Mucosa of gallbladder (tissue), 1 donor: Measurements from ENCODE around the gene MNX1. TPM values are rescaled to one million over a fixed set of nuclear protein-coding genes. Genes with fewer than 3 reads are reported as not detected.
A peak's percentile ranks its signal among the peaks of the same experiment; 100 is the strongest.

ENCODE experiments used
- DNase-seq: peaks from one replicate; pipeline ENCODE4 v3.0.0-alpha.2; 2020; ENCODE audit warnings: low spot score
- total RNA-seq: library from RNA; stranded (reverse); gene quantifications from one replicate; pipeline ENCODE4 v1.2.1, GENCODE V29; 2021
- donor health status: DM: no; HTN: no; CAD: no.

Gene MNX1
- total RNA-seq, 1 donor from 2014 or later = 15.4 TPM

DNA sequence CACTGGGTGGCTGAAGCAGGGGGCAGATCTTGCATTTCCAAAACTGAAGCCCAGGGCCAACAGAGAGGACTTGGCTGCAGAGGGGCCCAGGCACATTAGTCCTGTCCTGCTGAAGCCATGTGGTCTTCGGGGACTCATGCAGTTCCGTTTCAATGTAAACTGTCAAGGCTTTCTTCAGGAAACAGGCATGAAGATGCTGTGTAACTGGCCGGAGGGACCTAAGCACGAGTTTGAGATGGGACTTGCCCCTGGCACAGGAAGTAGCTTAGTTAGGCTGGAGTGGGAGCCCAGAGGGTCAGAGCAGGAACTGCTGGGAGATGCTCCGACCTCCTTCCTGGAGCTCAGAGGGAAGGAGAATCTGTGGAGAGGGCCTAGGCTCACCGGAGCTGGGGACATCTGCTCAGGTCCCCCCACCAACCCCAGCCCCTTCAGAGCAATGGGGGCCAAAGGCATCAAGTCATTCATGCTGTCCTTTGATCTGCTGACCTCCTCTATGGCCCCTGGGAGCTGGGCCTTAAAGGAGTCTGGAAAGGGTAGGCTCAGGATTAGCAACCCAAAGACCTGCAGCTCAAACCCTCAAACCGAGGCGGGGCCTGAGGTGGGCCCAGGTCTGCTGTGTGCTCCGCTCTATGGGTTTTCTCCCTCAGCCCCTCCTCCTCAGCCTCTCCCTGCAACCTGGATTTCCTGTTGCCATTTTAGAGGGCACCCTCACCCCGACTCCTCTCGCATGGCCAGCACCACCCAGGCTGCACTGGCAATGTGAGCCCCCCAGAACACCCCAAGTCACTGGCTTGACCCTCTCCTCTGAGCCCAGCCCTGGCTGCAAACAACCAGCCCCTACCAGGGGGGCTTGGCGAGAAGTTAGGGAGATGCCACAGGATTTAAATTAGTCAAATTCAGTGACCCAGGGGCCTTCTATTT lies 4.4 kb upstream of the MNX1 start:
- DNase-seq = no peak

DNA sequence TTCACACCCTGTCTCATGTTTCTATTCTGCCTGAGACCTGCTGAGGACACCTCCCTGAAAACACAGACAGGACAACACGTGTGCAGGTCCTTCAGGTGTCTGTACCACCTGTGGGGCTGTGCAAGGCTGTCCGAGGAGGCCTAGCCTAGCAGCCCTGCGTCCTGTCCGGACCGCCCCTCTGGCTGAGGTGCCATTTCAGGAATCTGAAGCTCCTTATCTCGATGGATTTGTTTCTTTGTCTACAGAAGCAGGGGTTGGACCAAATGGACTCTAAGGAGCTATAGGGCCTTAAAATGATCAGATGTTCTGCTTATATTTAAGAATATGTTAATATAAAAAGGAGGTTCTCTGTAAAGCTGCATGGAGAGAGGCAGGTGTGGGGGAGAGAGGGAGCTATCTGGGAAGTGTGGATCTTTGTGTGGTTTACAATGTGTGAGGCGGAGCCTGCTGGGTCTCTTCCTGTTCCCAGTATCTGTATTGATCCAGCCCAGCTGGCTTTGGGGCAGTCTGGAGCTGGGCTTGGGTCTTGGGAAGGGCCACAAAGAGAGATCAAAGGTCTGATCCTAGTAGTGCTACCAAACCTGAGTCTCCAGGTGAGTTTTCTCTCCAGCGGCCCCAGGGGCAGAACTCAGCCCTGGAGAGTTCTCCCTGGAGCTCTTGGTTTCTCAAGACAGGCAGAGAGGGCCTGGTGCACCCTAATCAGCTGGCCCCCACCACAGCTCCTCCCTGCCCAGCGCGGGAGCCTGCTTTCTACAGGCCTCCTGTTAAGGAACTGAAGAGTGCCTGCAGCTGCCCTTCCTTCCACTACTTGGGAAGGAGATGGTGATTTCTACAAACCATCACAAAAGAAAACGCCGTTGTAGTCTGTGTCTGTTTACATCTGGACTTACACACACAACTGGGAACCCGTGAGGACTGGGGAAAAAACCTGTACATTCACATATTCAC lies 3.4 kb upstream of the MNX1 start:
- DNase-seq = no peak

DNA sequence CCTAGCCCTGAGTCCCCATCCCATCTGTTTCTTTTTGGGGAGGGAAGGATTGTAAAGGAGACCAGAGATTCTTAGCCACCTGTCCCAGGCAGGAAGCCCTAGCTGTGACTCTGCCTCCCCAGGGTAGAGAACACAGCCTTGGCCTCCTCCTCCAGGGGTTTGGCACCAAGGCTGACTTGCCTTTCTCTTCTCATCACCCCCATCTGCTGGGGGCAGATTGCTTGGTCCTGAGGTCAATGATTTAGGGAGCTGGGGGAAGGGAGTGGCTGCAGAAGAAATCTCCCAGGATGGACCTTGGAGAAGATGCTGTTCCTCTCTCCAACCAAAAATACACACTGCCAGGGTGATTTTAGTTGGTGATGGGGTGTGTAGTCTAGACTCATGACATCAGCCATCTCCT lies 2.6 kb upstream of the MNX1 start:
- no peak for DNase-seq

DNA sequence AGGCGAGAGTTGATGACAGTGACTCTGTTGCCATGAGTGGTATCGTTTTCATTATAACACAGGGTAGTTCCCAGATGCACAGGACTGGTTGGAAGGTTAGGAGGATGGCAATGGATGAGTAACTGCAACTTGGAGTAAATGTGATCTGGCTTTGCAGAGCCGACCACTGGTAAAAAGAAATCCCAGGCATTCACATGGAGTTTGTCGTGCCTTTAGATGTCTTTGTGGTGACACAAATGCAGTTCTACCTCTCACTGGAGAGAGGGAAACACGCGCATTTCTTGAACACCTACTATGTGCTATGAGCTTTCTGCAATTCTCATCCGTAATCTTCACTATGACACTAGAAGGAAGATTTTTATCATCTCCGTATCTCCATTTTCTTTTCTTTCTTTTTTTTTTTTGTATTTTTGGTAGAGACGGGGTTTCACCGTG lies 1.7 kb upstream of the MNX1 start:
- no peak for DNase-seq

DNA sequence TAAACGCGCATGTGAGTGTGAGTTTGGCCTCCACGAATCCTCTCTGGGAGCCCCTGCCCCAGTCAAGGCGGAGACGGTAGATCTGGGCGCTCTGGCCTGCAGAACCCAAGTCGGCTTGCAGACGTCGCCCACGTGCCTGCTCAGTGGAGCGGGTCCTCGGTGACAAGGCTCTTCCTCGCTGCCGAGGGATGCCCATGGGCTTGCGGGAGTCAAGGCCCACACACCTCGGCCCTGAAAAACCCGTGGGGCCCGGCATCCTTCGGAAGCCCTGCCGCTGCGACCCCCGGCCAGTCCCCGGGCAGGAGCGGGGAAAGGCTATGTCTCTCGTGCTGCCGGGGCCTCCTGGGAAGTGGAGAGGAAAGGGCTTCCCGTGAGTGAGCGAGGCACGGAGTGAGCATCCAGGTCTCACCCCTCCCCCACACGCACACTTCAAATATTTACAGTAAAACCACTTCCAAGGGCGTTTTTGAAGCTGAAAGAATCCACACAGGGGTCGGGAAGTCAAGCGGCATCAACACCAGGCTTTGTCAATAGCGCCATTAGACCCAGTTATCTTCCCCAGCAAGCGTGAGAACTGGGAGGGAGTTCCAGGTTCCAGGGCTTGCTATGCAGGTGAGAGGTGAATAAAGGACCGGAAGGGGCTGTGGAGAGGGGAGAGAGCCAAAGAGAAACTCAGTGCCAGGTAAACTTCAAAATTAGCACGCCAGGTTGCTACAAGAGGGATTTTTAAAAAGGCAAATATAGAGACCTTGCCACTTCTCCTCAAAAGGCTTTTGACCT lies 1.1 kb upstream of the MNX1 start:
- DNase-seq = no peak

DNA sequence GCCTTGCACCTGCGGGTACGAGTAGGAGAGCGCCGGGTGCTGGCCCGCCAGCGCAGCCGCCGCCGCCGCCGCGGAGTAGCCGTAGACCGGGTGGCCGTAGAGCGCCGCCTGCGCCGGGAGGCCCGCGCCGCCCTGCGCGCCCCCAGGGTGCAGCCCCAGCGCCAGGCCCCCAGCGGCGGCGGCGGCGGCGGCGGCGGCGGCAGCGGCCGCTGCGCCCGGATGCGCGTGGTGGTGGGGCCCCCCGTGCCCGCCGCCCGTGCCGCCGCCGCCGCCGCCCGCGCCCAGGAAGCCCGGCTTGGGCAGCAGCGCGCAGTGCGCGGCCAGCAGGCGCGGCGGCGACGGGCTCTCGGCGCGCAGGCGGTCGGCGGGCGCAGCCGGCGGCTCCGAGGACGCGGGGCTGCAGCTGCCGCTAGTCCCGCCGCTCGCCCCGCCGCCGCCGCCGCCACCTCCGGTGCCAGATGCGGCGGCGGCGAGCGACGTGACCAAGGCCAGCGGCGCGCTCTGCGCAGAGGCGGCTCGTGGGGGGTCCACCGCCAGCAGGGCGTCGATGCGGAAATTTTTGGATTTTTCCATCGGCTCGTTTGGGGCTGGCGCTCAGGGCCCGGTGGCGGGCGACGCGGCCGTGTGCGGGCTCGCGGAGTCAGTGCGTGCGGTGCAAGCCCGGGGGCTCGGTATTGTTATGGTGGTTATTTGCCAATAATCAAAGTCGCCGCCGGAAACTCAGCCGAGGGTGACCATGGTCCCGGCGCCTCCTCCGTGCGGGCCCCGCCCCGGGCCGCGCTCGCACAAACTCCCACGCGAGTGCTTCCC lies 480 bp downstream of the MNX1 start:
- no peak for DNase-seq

DNA sequence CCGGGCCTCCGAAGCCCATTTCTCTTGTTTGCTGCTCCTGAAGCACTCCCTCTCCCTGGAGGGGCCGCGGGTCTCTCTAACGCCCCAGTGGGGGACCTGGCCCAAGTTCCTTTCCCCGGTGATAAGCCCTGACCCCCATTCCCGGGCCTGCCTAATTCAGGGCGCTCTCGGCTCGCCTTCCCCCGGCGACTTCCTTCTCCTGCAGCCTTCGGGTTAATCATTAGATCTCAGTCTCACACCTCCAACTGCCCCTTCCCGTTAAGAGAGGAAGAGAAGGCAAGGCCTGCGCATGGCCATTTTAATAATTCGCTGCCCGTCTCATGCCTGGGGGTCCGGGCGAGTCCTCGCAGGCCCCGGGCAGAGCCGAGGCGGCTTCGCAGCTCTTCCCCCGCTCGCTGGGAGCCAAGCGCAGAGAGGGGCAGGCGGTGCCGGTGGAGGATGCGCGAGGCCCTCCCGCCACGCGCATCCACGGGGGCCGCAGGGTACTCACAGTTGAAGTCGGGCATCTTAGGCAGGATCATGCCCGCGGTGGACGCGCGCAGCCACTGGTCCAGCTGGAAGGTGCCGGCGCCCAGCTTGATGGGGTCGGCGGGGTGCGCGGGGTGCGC lies 1.2 kb downstream of the MNX1 start:
- peak; percentile 44 for DNase-seq

DNA sequence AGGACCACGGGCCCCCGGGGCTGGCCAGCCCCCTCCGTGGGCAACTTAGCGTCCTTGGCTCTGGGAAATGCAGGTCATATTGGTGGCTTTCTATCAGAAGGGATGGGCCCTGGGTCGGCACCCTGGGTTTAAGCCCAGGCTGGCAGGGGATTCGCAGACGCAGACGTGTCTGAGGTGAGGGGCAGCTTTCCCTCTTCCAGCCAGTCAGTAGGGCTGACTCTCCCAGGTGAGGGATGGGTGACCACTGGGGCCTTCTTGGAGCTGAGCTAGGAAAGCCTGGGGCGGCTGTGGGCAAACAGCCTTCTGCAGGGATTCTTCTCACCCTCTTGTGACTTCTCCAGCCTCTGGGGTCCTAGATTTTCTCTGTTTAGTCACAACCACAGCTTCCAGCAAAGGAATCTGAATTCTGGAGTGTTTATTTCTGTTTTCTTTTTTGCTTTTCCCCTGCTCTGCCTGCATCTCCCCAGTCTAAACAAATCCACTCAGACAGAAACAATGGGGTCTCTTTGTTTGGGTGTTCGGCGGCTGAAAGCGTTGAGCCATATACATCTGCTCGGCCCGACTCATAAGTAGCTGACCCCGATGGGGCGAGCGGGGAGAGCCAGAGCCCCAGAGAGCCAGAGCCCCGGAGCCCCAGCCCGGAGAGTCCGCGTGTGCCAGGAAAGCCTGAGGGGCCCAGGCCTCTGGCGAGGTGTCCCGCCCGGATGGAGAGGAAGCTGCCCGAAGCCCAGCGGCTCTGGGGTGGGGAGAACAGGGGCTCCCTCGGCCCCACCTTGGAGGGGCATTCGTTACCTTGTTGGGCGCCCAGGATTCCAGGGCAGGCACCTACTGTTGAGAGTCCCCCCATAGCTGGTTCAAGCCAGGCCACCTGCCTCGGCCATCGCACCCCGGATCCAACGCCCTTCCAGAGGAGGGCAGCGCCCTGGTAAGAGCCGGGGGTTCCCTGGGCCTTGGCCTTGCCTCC lies 2.0 kb downstream of the MNX1 start:
- DNase-seq = no peak

DNA sequence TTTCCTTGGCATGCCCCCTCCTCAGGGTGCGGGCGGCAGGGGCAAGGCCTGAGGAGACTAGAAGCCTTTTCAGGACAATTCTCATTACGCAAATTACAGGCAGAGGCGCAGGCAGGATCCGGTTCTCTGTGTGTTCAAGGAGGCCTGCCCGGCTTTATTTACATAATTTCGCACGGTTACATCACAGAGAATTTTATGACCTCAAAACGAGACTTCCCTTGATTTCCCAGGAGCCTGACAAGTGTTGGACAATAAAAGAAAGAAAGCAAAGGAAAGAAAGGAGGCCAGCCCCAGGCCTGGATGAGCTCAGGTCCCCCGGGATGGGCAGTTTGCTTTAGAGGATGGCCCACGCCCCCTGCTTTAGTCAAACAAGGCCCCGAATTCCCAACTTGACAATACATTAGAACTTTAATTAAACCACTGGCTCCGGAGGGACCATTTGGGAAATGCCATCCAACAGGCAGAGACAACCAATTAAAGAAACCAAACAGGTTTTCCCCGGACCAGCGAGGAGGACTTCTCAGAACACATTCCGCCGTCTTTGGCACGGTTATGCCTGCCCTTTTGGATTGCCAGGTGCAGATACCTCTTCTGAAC lies 2.9 kb downstream of the MNX1 start:
- DNase-seq = no peak

DNA sequence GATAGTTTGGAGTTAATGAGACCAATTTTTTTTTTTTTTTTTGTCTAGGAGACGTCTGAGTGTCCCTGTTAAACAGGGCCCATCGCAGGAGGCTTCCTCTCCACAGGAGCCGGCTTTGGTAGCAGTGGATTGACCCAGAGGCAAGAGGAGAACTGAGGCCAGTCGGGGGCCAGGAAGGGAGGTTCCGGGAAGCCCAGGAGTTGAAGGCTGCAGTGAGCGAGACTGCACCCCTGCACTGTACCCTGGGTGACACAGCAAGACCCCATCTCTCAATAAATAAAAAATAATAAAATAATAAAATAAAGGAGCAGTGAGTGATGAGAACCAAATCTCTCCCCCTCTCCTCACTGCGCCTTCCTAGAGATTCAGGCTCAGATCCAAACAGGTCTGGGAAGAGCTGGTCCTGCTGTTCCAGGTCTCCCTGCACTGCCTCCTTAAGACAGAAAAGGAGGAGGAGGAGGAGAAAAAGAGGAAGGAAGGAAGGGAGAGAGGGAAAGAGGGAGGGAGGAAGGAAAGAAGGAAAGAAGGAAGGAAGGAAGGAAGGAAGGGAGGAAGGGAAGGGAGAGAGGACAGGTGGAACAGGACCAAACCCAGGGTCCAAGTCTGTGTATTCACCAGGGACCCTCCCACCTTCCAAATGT lies 3.5 kb downstream of the MNX1 start:
- no peak for DNase-seq

DNA sequence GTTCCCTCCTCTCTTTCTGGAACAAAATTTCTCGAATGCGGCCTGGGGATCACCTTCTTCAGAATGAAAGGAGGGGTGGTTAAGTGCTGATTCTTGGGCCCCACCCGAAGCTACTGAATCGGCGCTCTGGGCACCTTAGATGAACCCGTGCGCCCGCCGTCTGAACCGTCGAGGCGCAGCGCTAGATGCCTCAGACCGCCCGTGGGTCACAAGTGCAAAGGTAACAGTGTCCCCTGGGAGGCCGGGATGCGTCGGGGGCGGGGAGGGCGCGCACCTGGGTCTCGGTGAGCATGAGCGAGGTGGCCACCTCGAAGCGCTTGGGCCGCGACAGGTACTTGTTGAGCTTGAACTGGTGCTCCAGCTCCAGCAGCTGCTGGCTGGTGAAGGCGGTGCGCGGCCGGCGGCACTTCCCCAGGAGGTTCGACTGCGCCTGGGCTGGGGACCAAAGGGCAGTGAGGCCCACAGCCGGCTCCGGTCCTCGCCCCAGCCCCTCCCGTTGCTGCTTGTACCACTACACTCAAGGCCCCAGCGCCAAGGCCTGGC lies 4.2 kb downstream of the MNX1 start:
- DNase-seq = no peak

DNA sequence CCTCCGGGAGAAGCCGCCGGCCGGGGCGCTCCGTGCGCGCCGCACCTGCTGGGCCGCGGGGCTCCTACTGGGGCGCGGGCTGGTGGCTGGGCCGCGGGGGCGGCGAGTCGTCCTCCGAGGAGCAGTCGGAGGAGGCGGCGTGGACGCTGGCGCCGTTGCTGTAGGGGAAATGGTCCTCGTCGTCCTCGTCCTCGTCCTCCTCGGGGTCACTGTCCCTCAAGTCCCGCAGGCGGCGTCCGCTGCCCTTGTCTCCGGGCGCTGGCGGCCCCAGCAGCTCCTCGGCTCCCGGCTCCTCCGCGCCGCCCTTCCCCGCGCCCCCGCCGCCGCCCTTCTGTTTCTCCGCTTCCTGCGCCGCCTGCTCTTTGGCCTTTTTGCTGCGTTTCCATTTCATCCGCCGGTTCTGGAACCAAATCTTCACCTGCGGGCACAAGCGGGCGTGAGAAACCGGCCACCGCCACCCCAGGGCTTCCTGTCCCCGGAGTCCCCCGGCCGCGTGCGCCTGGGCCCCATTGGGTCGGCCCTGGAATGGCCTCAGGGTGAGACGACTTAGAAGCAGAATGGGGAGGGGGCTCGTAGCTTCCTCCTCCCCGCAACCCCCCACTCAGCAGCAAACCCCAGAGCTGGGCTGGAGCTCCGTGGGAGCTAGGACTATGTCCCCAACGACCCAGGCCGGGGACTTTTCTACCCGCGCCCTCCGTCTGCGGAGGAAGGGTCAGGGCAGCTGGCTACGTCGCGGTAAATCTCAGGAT lies 4.8 kb downstream of the MNX1 start:
- no peak for DNase-seq

DNA sequence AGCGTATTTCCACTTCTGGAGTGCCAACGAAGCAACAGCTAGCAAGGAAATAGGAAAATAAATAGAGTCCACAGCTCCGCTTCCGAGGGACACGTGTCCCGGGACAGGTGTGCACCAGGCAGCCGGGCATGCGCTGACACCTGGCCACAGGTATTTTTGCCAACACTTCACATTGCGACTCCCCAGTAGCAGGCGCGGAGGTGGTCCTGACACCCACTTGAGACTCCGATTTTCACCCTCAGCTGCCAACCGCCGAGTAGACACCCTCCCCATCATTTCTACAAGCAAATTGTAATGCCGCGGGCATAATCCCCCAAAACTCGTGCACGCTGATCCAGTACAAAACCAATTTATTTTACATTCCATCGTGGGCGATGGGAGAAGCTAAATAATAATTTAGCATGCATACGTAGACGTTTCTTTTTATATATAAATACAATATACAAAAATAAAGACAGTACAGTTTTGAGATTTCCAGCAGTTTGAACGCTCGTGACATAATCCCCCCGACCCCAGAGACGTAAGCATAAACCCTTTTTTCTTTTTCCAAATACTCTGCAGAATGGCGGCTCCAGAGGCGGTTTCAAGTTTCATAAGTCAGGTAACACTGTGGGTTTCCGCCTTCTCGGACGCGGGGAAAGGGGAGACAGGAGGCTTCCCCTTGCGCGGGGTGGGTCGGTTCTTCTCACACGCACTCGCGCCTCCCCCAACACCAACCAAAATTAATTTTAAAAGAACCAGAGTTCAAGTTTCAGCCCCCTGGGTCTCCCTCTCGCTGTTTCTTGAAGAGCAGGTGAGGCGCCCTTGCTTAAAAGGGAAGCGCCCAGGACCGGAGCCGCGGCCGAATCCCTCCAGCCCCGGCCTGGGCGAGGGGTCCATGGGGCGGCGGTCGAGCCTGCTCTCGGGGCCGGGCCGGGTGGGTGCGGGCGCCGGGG lies 5.7 kb downstream of the MNX1 start:
- no peak for DNase-seq

DNA sequence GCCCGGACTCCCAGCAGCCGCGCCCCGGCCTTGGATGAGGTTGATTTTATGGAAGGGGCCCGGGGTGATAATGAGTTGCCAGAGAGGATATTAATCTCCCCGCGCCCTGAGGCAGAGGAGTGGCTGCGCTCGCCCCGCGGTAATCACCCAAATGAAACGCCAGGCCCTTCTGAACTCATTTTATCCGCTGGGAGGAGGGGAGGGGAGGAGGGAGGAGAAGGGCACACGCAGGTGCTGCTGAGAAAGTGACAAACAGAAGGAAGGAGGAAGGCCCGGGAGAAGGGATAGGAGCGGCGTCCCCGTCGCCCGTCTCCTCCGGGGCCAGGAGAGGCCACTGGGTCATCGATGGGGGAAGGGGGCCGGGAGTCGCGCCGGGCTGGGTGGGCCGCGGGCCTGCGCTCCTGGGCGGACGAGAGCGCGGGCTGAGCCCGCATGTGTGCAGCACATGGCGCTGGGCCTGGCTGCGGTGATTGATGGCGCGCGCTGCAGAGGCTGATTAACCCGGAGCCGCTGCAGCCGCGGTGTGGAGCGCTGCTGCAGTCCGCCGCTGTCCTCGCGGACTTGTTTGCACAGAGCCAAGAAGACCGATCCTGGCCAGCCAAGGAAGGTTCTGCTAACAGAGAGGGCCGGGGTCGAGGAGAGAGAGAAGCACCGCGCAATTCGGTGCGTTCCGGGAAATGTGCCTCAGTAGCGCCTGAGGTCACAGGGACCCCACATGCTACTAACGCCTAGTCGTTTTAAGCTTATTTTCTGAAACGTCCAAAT lies 6.5 kb downstream of the MNX1 start:
- DNase-seq = no peak

DNA sequence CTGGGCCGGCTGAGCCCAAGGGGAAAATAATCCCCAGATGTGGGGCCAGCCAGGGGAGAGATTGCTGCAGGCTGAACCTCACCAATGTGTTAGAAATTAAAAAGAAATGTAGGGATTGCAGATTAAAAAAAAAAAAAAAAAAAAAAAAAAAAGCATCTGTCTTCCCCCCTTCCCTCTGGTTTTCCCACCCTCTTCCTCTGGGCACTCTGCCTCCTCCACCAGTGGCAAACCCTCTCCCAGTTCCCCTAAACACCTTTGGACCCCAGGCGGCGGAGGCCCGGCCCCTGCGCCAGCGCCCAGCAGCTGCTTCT lies 7.1 kb downstream of the MNX1 start:
- DNase-seq = no peak
